ENCODE results near the gene DNHD1.

DNHD1 gene

GRCh38 chr11:6615882-6616585, 119.0 kb downstream of the DNHD1 start:
- DNase-seq, result no peak
- Mint-ChIP-seq H3K27ac (no peak overlapping the region), H3K27me3 (no peaks in the 10 kb centered on the region), H3K36me3 (peaks cover 27% of the 10 kb centered on the region), H3K4me1 (peaks cover 5% of the 10 kb centered on the region), H3K9me3 (no peaks in the 10 kb centered on the region), H3K4me3 (no peak overlapping the region)
- CTCF ChIA-PET, result interaction anchor here (1.7 kb wide), 1 partner anchor 67 kb away, joined by 8 read pairs; the partner anchor contains the start of gene MRPL17

- CTCF ChIA-PET, result interaction anchor here (1.1 to 1.7 kb wide), 3 partner anchors 55 to 71 kb away, joined by 3 to 8 read pairs (median 3); partner anchors contain the start of gene MRPL17
- DNase-seq, result no peak
- Mint-ChIP-seq H3K4me1 (no peaks in the 10 kb centered on the region), H3K9me3 (no peaks in the 10 kb centered on the region), H3K27me3 (no peaks in the 10 kb centered on the region), H3K27ac (no peak overlapping the region), H3K4me3 (no peak overlapping the region), H3K36me3 (peaks cover 21% of the 10 kb centered on the region)
Observed at GRCh38 chr11:6616596-6617250, 119.6 kb downstream of the DNHD1 start.

GRCh38 chr11:6617315-6617781, 120.3 kb downstream of the DNHD1 start:
- Mint-ChIP-seq H3K4me1 (no peaks in the 10 kb centered on the region), H3K9me3 (no peaks in the 10 kb centered on the region), H3K27me3 (no peaks in the 10 kb centered on the region), H3K27ac (peak overlapping the region; percentile 29), H3K36me3 (peaks cover 21% of the 10 kb centered on the region), H3K4me3 (no peak overlapping the region)
- CTCF ChIA-PET, result interaction anchor here (0.8 to 2.5 kb wide), 11 partner anchors 11 to 238 kb away, joined by 3 to 30 read pairs (median 6); partner anchors contain the start of genes ILK and MRPL17
- no peak for DNase-seq

GRCh38 chr11:6618117-6619003, 121.3 kb downstream of the DNHD1 start:
- CTCF ChIA-PET, result interaction anchor here (0.8 to 2.5 kb wide), 14 partner anchors 9 to 239 kb away, joined by 3 to 30 read pairs (median 6); partner anchors contain the start of genes ILK and MRPL17
- Mint-ChIP-seq H3K4me1 (no peaks in the 10 kb centered on the region), H3K27ac (no peak overlapping the region), H3K4me3 (no peak overlapping the region), H3K9me3 (no peaks in the 10 kb centered on the region), H3K36me3 (peaks cover 21% of the 10 kb centered on the region), H3K27me3 (no peaks in the 10 kb centered on the region)
- peak; percentile 70 for DNase-seq

- Mint-ChIP-seq H3K27ac (no peak within 1 kb of the TSS), H3K4me3 (no peak within 1 kb of the TSS), H3K36me3 (peaks cover 21% of the 10 kb centered on the region), H3K4me1 (no peaks in the 10 kb centered on the region), H3K27me3 (no peaks in the 10 kb centered on the region), H3K9me3 (no peaks in the 10 kb centered on the region)
- CTCF ChIA-PET, result interaction anchor here (0.9 to 2.5 kb wide), 9 partner anchors 9 to 137 kb away, joined by 4 to 30 read pairs (median 7); partner anchors contain the start of genes ILK and MRPL17
- DNase-seq, result peak; percentile 94
Observed at GRCh38 chr11:6619004-6619745, 122.1 kb downstream of the DNHD1 start, which contains the start of gene TPP1. Gene TPP1 (minus strand): TSS chr11:6619422. CDS start chr11:6619400, 22 bp downstream.

- Mint-ChIP-seq H3K27me3 (no peaks in the 10 kb centered on the region), H3K4me1 (no peaks in the 10 kb centered on the region), H3K27ac (no peak overlapping the region), H3K4me3 (no peak overlapping the region), H3K36me3 (peaks cover 11% of the 10 kb centered on the region), H3K9me3 (no peaks in the 10 kb centered on the region)
- CTCF ChIA-PET, result interaction anchor here (1.2 to 2.1 kb wide), 4 partner anchors 8 to 63 kb away, joined by 3 to 14 read pairs (median 6); partner anchors contain the start of genes MRPL17 and TAF10
- no peak for DNase-seq
Observed at GRCh38 chr11:6620636-6621035, 123.6 kb downstream of the DNHD1 start.
